Mesenchymal stem cell (in vitro differentiated cells and primary cell): Measurements from ENCODE around the gene MGAT5B.
A peak's percentile ranks its signal among the peaks of the same experiment; 100 is the strongest.

ENCODE experiments used
- DNase-seq: peaks from one replicate; pipeline ENCODE4 v3.0.0-alpha.2; 2013
- H2AFZ ChIP-seq: one replicate; pipeline ENCODE4 v1.6.1; 2013; ENCODE audit warnings: low read depth, mild to moderate bottlenecking, control low read depth, inconsistent platforms, low read length, moderate library complexity
- H2AK5ac ChIP-seq: 2 replicates; pipeline ENCODE4 v1.6.1; 2013; ENCODE audit warnings: low read length, moderate library complexity, mild to moderate bottlenecking, inconsistent platforms; ENCODE audit not compliant: severe bottlenecking
- H2BK120ac ChIP-seq: one replicate; pipeline ENCODE4 v1.6.1; 2013; ENCODE audit warnings: low read depth, mild to moderate bottlenecking, inconsistent platforms, low read length, moderate library complexity
- H2BK12ac ChIP-seq, 2 experiments: one replicate each; pipeline ENCODE4 v1.6.1; 2013; ENCODE audit warnings: inconsistent platforms in 2 of 2, low read length in 2 of 2, mild to moderate bottlenecking in 2 of 2, moderate library complexity in 2 of 2, control low read depth in 1 of 2
- H2BK15ac ChIP-seq: one replicate; pipeline ENCODE4 v1.6.1; 2013; ENCODE audit warnings: mild to moderate bottlenecking, low read depth, inconsistent platforms; ENCODE audit not compliant: poor library complexity, severe bottlenecking
- H2BK5ac ChIP-seq: 2 replicates; pipeline ENCODE4 v1.6.1; 2013; ENCODE audit warnings: low read depth, mild to moderate bottlenecking, low read length, control low read depth, inconsistent platforms; ENCODE audit not compliant: poor library complexity, severe bottlenecking
- H3K14ac ChIP-seq, 2 experiments: one replicate each; pipeline ENCODE4 v1.6.1; 2013; ENCODE audit warnings: inconsistent platforms in 2 of 2, low read length in 2 of 2, control low read depth in 1 of 2, mild to moderate bottlenecking in 1 of 2, moderate library complexity in 1 of 2
- H3K18ac ChIP-seq, 2 experiments: one replicate each; pipeline ENCODE4 v1.6.1; 2013; ENCODE audit warnings: inconsistent platforms in 2 of 2, low read length in 2 of 2, control low read depth in 1 of 2, low read depth in 1 of 2, mild to moderate bottlenecking in 1 of 2
- H3K23ac ChIP-seq, 2 experiments: one replicate each; pipeline ENCODE4 v1.6.1; 2013; ENCODE audit warnings: inconsistent platforms in 2 of 2, low read length in 2 of 2, mild to moderate bottlenecking in 2 of 2, moderate library complexity in 2 of 2, control low read depth in 1 of 2
- H3K27ac ChIP-seq: 2 replicates; pipeline ENCODE4 v1.5.1; 2013; ENCODE audit warnings: mild to moderate bottlenecking, moderate library complexity, low read length, control low read depth, inconsistent platforms; ENCODE audit not compliant: poor library complexity, severe bottlenecking
- H3K27me3 ChIP-seq, 2 experiments: 2 replicates each; pipeline versions ENCODE4 v1.6.1 to v1.7.0; 2013; ENCODE audit warnings: low read length in 2 of 2, mild to moderate bottlenecking in 2 of 2, moderate library complexity in 2 of 2, control low read depth in 1 of 2, inconsistent platforms in 1 of 2; ENCODE audit not compliant: control insufficient read depth in 1 of 2, insufficient read depth in 1 of 2
- H3K36me3 ChIP-seq, 2 experiments: 2 replicates each; pipeline versions ENCODE4 v1.6.1 to v1.7.0; 2013; ENCODE audit warnings: low read length in 2 of 2, control low read depth in 1 of 2, inconsistent platforms in 1 of 2, low read depth in 1 of 2, mild to moderate bottlenecking in 1 of 2; ENCODE audit not compliant: insufficient read depth in 2 of 2, control insufficient read depth in 1 of 2
- H3K4ac ChIP-seq, 2 experiments: one replicate each; pipeline ENCODE4 v1.6.1; 2013; ENCODE audit warnings: inconsistent platforms in 2 of 2, low read length in 2 of 2, mild to moderate bottlenecking in 2 of 2, moderate library complexity in 2 of 2, control low read depth in 1 of 2, low read depth in 1 of 2
- H3K4me1 ChIP-seq: 2 replicates; pipeline ENCODE4 v1.6.1; 2013; ENCODE audit warnings: low read depth, low read length, control low read depth; ENCODE audit not compliant: control insufficient read depth, insufficient read depth
- H3K4me2 ChIP-seq: 2 replicates; pipeline ENCODE4 v1.6.1; 2013; ENCODE audit warnings: low read length, mild to moderate bottlenecking, inconsistent platforms; ENCODE audit not compliant: poor library complexity, severe bottlenecking
- H3K4me3 ChIP-seq, 2 experiments: 2 replicates each; pipeline versions ENCODE4 v1.5.1 to v1.7.0; 2013; ENCODE audit warnings: low read length in 2 of 2, mild to moderate bottlenecking in 2 of 2, control low read depth in 1 of 2, low read depth in 1 of 2; ENCODE audit not compliant: insufficient read depth in 1 of 2
- H3K79me1 ChIP-seq: replicated peaks from 2 replicates; pipeline ENCODE4 v1.6.1; 2013; ENCODE audit warnings: mild to moderate bottlenecking, control low read depth, low read length, inconsistent platforms; ENCODE audit not compliant: poor library complexity, severe bottlenecking
- H3K9ac ChIP-seq: 2 replicates; pipeline ENCODE4 v1.7.0; 2013; ENCODE audit warnings: mild to moderate bottlenecking, low read length, moderate library complexity
- H3K9me3 ChIP-seq: 2 replicates; pipeline ENCODE4 v1.7.0; 2013; ENCODE audit warnings: mild to moderate bottlenecking, low read length; ENCODE audit not compliant: control insufficient read depth
- H4K8ac ChIP-seq: one replicate; pipeline ENCODE4 v1.6.1; 2013; ENCODE audit warnings: inconsistent platforms, mild to moderate bottlenecking, low read length, moderate library complexity
- H4K91ac ChIP-seq: one replicate; pipeline ENCODE4 v1.6.1; 2013; ENCODE audit warnings: mild to moderate bottlenecking, low read length, inconsistent platforms
- WGBS: methylation state at CpG from one replicate; pipeline ENCODE4 v1.1.7; 2013; ENCODE audit warnings: mixed read lengths; 5-methylcytosine and 5-hydroxymethylcytosine counted together

Gene MGAT5B

GRCh38 chr17:76924345-76925342 lies 56.4 kb downstream of the MGAT5B start:
- no peak overlapping the region for H3K18ac ChIP-seq
- no peak overlapping the region for H2BK15ac ChIP-seq
- H3K27me3 ChIP-seq, result peaks cover 37 to 88% of the 10 kb centered on the region in 2 experiments
- H4K8ac ChIP-seq, result no peak overlapping the region
- no peak for DNase-seq
- no peaks in the 10 kb centered on the region for H3K4me1 ChIP-seq
- H2BK12ac ChIP-seq, result no peak overlapping the region
- H3K4ac ChIP-seq, result no peak overlapping the region
- H3K9me3 ChIP-seq, result no peaks in the 10 kb centered on the region
- no peaks in the 10 kb centered on the region for H3K79me1 ChIP-seq
- no peaks in the 10 kb centered on the region for H3K36me3 ChIP-seq
- no peak overlapping the region for H2BK5ac ChIP-seq
- no peak overlapping the region for H3K4me3 ChIP-seq
- no peak overlapping the region for H2BK120ac ChIP-seq
- H3K27ac ChIP-seq, result no peak overlapping the region
- H2AFZ ChIP-seq, result no peak overlapping the region
- no peak overlapping the region for H3K4me2 ChIP-seq
- H3K14ac ChIP-seq, result no peak overlapping the region
- no peak overlapping the region for H3K23ac ChIP-seq
- WGBS, result 89% methylated on average over 22 of the region's 32 CpGs
- no peak overlapping the region for H4K91ac ChIP-seq
- H3K9ac ChIP-seq, result no peak overlapping the region
- H2AK5ac ChIP-seq, result no peak overlapping the region

- Histone ChIP-seq H2BK5ac (no peak overlapping the region), H3K4me1 (no peaks in the 10 kb centered on the region), H3K4me2 (no peak overlapping the region), H3K27ac (no peak overlapping the region), H3K14ac (no peak overlapping the region), H3K18ac (no peak overlapping the region), H2BK15ac (no peak overlapping the region), H2AK5ac (no peak overlapping the region), H3K79me1 (no peaks in the 10 kb centered on the region), H3K23ac (no peak overlapping the region), H2BK12ac (no peak overlapping the region), H4K8ac (no peak overlapping the region), H3K36me3 (no peaks in the 10 kb centered on the region), H2AFZ (no peak overlapping the region), H3K4ac (no peak overlapping the region), H3K27me3 (peaks cover 28 to 87% of the 10 kb centered on the region in 2 experiments), H3K4me3 (no peak overlapping the region), H3K9ac (no peak overlapping the region), H4K91ac (no peak overlapping the region), H3K9me3 (no peaks in the 10 kb centered on the region), H2BK120ac (no peak overlapping the region)
- WGBS, result 81% methylated on average over 8 of the region's 8 CpGs
- peak; percentile 2 for DNase-seq
Observed at GRCh38 chr17:76925441-76925891, 57.3 kb downstream of the MGAT5B start.

- 84% methylated on average over 14 of the region's 17 CpGs for WGBS
- DNase-seq, result no peak
Observed at GRCh38 chr17:76926237-76926866, 58.1 kb downstream of the MGAT5B start.

GRCh38 chr17:76927577-76927976 lies 59.4 kb downstream of the MGAT5B start:
- H3K4me1 ChIP-seq, result no peaks in the 10 kb centered on the region
- no peak overlapping the region for H4K8ac ChIP-seq
- H3K4me2 ChIP-seq, result no peak overlapping the region
- H3K14ac ChIP-seq, result no peak overlapping the region
- no peak overlapping the region for H2BK15ac ChIP-seq
- peaks cover 7 to 80% of the 10 kb centered on the region in 2 experiments for H3K27me3 ChIP-seq
- no peak overlapping the region for H2BK12ac ChIP-seq
- H4K91ac ChIP-seq, result no peak overlapping the region
- H3K23ac ChIP-seq, result no peak overlapping the region
- H3K18ac ChIP-seq, result no peak overlapping the region
- no peaks in the 10 kb centered on the region for H3K36me3 ChIP-seq
- no peak overlapping the region for H2AK5ac ChIP-seq
- H2BK5ac ChIP-seq, result no peak overlapping the region
- H3K9me3 ChIP-seq, result no peaks in the 10 kb centered on the region
- no peak overlapping the region for H3K9ac ChIP-seq
- no peak overlapping the region for H3K4me3 ChIP-seq
- no peak overlapping the region for H2AFZ ChIP-seq
- no peak overlapping the region for H3K27ac ChIP-seq
- no peak overlapping the region for H2BK120ac ChIP-seq
- DNase-seq, result no peak
- H3K79me1 ChIP-seq, result no peaks in the 10 kb centered on the region
- WGBS, result 93% methylated on average over 12 of the region's 12 CpGs
- H3K4ac ChIP-seq, result no peak overlapping the region

More at GRCh38 chr17:76926237-76926866, 58.1 kb downstream of the MGAT5B start:
- Histone ChIP-seq H3K36me3 (no peaks in the 10 kb centered on the region), H2AK5ac (no peak overlapping the region), H2BK15ac (no peak overlapping the region), H4K8ac (no peak overlapping the region), H2AFZ (no peak overlapping the region), H3K4me3 (no peak overlapping the region), H3K9me3 (no peaks in the 10 kb centered on the region), H3K18ac (no peak overlapping the region), H3K27me3 (peaks cover 20 to 86% of the 10 kb centered on the region in 2 experiments), H3K79me1 (no peaks in the 10 kb centered on the region), H2BK12ac (no peak overlapping the region), H3K4ac (no peak overlapping the region), H2BK5ac (no peak overlapping the region), H4K91ac (no peak overlapping the region), H2BK120ac (no peak overlapping the region), H3K9ac (no peak overlapping the region), H3K4me2 (no peak overlapping the region), H3K14ac (no peak overlapping the region), H3K27ac (no peak overlapping the region), H3K23ac (no peak overlapping the region), H3K4me1 (no peaks in the 10 kb centered on the region)
